ENCODE measurements around the gene SORCS2. TPM values are rescaled to one million over a fixed set of nuclear protein-coding genes. Genes with fewer than 3 reads are reported as not detected.

Gene SORCS2
- total RNA-seq, 1 donor from 2014 or later: 5.2 TPM

GRCh38 chr4:7187168-7187535 lies 5.2 kb upstream of the SORCS2 start:
- Mint-ChIP-seq H3K9me3 (peaks cover 6% of the 10 kb centered on the region), H3K4me1 (peaks cover 16% of the 10 kb centered on the region), H3K36me3 (no peaks in the 10 kb centered on the region), H3K4me3 (peak overlapping the region; percentile 28), H3K27ac (peak overlapping the region; percentile 57), H3K27me3 (ENCODE audit: insufficient read depth, low read depth) (peaks cover 31% of the 10 kb centered on the region)
- H3K9me3 ChIP-seq (ENCODE audit: low read depth): no peaks in the 10 kb centered on the region
- H3K79me2 ChIP-seq (ENCODE audit: low read depth): no peaks in the 10 kb centered on the region
- TF ChIP-seq CTCF (IDR thresholded peaks at IDR 0.05): no peak
- no peak for TF ChIP-seq EZH2 (IDR thresholded peaks at IDR 0.05)
- TF ChIP-seq EZH2phosphoT487 (IDR thresholded peaks at IDR 0.05): no peak
- DNase-seq (ENCODE audit: low spot score): no peak
- no peak overlapping the region for H3K27ac ChIP-seq
- no peaks in the 10 kb centered on the region for H3F3A ChIP-seq (ENCODE audit: low read depth)
- H2AFZ ChIP-seq (replicated peaks): no peak overlapping the region
- peaks cover 9% of the 10 kb centered on the region for H3K4me1 ChIP-seq
- H3K4me2 ChIP-seq: no peak overlapping the region
- no peaks in the 10 kb centered on the region for H3K36me3 ChIP-seq
- peaks cover 52% of the 10 kb centered on the region for H3K27me3 ChIP-seq
- H3K9ac ChIP-seq: no peak overlapping the region
- H3K4me3 ChIP-seq: no peak overlapping the region
- no peaks in the 10 kb centered on the region for H4K20me1 ChIP-seq (ENCODE audit: low read depth)

- Mint-ChIP-seq H3K4me3 (no peak overlapping the region), H3K27ac (no peak overlapping the region), H3K4me1 (peaks cover 16% of the 10 kb centered on the region), H3K27me3 (ENCODE audit: insufficient read depth, low read depth) (peaks cover 31% of the 10 kb centered on the region), H3K36me3 (no peaks in the 10 kb centered on the region), H3K9me3 (peaks cover 5% of the 10 kb centered on the region)
- no peak overlapping the region for H3K4me3 ChIP-seq
- H3K4me1 ChIP-seq: peaks cover 9% of the 10 kb centered on the region
- DNase-seq (ENCODE audit: low spot score): no peak
- no peaks in the 10 kb centered on the region for H3K36me3 ChIP-seq
- H3K9ac ChIP-seq: no peak overlapping the region
- no peaks in the 10 kb centered on the region for H3K79me2 ChIP-seq (ENCODE audit: low read depth)
- no peak overlapping the region for H3K27ac ChIP-seq
- TF ChIP-seq CTCF (IDR thresholded peaks at IDR 0.05): no peak
- TF ChIP-seq EZH2 (IDR thresholded peaks at IDR 0.05): no peak
- no peak for TF ChIP-seq EZH2phosphoT487 (IDR thresholded peaks at IDR 0.05)
- no peaks in the 10 kb centered on the region for H3F3A ChIP-seq (ENCODE audit: low read depth)
- no peak overlapping the region for H3K4me2 ChIP-seq
- no peaks in the 10 kb centered on the region for H3K9me3 ChIP-seq (ENCODE audit: low read depth)
- peaks cover 53% of the 10 kb centered on the region for H3K27me3 ChIP-seq
- H4K20me1 ChIP-seq (ENCODE audit: low read depth): no peaks in the 10 kb centered on the region
- no peak overlapping the region for H2AFZ ChIP-seq (replicated peaks)
Observed at GRCh38 chr4:7187691-7188090, 4.6 kb upstream of the SORCS2 start.

- H3K4me3 Mint-ChIP-seq: no peak overlapping the region
- H3K27me3 Mint-ChIP-seq (ENCODE audit: insufficient read depth, low read depth): peaks cover 34% of the 10 kb centered on the region
- DNase-seq (ENCODE audit: low spot score): no peak
- no peaks in the 10 kb centered on the region for H3F3A ChIP-seq (ENCODE audit: low read depth)
- peaks cover 8% of the 10 kb centered on the region for H4K20me1 ChIP-seq (ENCODE audit: low read depth)
- H3K4me1 Mint-ChIP-seq: peaks cover 17% of the 10 kb centered on the region
- H3K4me1 ChIP-seq: peaks cover 19% of the 10 kb centered on the region
- no peak overlapping the region for H3K27ac ChIP-seq
- H3K4me2 ChIP-seq: no peak overlapping the region
- H3K79me2 ChIP-seq (ENCODE audit: low read depth): no peaks in the 10 kb centered on the region
- no peaks in the 10 kb centered on the region for H3K9me3 ChIP-seq (ENCODE audit: low read depth)
- H3K27me3 ChIP-seq: peaks cover 67% of the 10 kb centered on the region
- H3K4me3 ChIP-seq: no peak overlapping the region
- H3K36me3 Mint-ChIP-seq: no peaks in the 10 kb centered on the region
- H3K36me3 ChIP-seq: no peaks in the 10 kb centered on the region
- H2AFZ ChIP-seq (replicated peaks): no peak overlapping the region
- H3K9ac ChIP-seq: no peak overlapping the region
- no peak for TF ChIP-seq EZH2phosphoT487 (IDR thresholded peaks at IDR 0.05)
- TF ChIP-seq EZH2 (IDR thresholded peaks at IDR 0.05): no peak
- TF ChIP-seq CTCF (IDR thresholded peaks at IDR 0.05): no peak
- H3K27ac Mint-ChIP-seq: peak overlapping the region; percentile 18
- peaks cover 3% of the 10 kb centered on the region for H3K9me3 Mint-ChIP-seq
Observed at GRCh38 chr4:7189066-7189465, 3.3 kb upstream of the SORCS2 start.

Data from neural progenitor cell (in vitro differentiated cells).